H1 (cell line): Measurements from ENCODE around the gene COL12A1. TPM values are rescaled to one million over a fixed set of nuclear protein-coding genes. Genes with fewer than 3 reads are reported as not detected.

Source experiments
- CTCF ChIA-PET: fragments of 300-600 bp; sonication (Branson Sonifier 250); formaldehyde crosslinking; loops from one replicate; lab custom pipeline; 2021; ENCODE audit not compliant: partially characterized antibody; lab: Charles Lee
- POLR2A ChIA-PET: fragments of 300-600 bp; sonication (Branson Sonifier 250); formaldehyde crosslinking; loops from one replicate; lab custom pipeline; 2021; ENCODE audit warnings: inconsistent platforms; ENCODE audit not compliant: partially characterized antibody; lab: Charles Lee
- DNase-seq, 2 experiments: peaks; one replicate each; pipeline versions ENCODE4 v3.0.0 to v3.0.0-alpha.2; 2010 to 2022; ENCODE audit warnings: low spot score in 2 of 2, low read depth in 1 of 2, mixed read lengths in 1 of 2
- FAIRE-seq: peaks from 2 replicates; lab custom pipeline; 2011; peaks lifted over from hg19 to GRCh38; lab: Jason Lieb, UNC
- H2AFZ ChIP-seq: 2 replicates; pipeline ENCODE4 v1.8.1; 2012; ENCODE audit warnings: low read length, inconsistent platforms
- H2AK5ac ChIP-seq: 2 replicates; pipeline ENCODE4 v1.6.1; 2013; ENCODE audit warnings: low read depth, low read length
- H2BK120ac ChIP-seq: replicated peaks from 2 replicates; pipeline ENCODE3; 2013; ENCODE audit warnings: low read depth, low read length, inconsistent platforms
- H2BK12ac ChIP-seq: 2 replicates; pipeline ENCODE4 v1.6.1; 2013; ENCODE audit warnings: low read depth, low read length
- H2BK15ac ChIP-seq: 2 replicates; pipeline ENCODE4 v1.6.1; 2013; ENCODE audit warnings: low read length
- H2BK20ac ChIP-seq: 2 replicates; pipeline ENCODE4 v1.6.1; 2013; ENCODE audit warnings: low read length
- H2BK5ac ChIP-seq: 2 replicates; pipeline ENCODE4 v1.6.1; 2013; ENCODE audit warnings: low read depth, low read length
- H3K14ac ChIP-seq: 2 replicates; pipeline ENCODE4 v1.6.1; 2013; ENCODE audit warnings: inconsistent platforms; ENCODE audit not compliant: insufficient read length
- H3K18ac ChIP-seq: 2 replicates; pipeline ENCODE4 v1.6.1; 2013; ENCODE audit warnings: low read length; ENCODE audit errors: extremely low read depth
- H3K23ac ChIP-seq: 2 replicates; pipeline ENCODE4 v1.6.1; 2013; ENCODE audit warnings: inconsistent platforms; ENCODE audit not compliant: insufficient read length
- H3K23me2 ChIP-seq: 2 replicates; pipeline ENCODE4 v1.6.1; 2013; ENCODE audit warnings: low read depth, low read length
- H3K27ac ChIP-seq: 2 replicates; pipeline ENCODE4 v1.6.1; 2011; ENCODE audit warnings: low read depth, low read length, inconsistent platforms
- H3K27me3 ChIP-seq, 4 experiments: replicated peaks in 1 of 4; 1 replicate in 1 of 4; 2 replicates in 3 of 4; pipeline versions ENCODE4 v1.6.1 to v1.8.1; 2011 to 2013; ENCODE audit warnings: low read length in 3 of 4, mild to moderate bottlenecking in 3 of 4, inconsistent platforms in 2 of 4, mixed read lengths in 2 of 4, moderate library complexity in 1 of 4; ENCODE audit not compliant: control insufficient read depth in 3 of 4, insufficient read depth in 3 of 4; ENCODE audit errors: extremely low read depth in 1 of 4
- H3K36me3 ChIP-seq, 4 experiments: 2 replicates each; pipeline versions ENCODE4 v1.6.1 to v1.8.1; 2011 to 2013; ENCODE audit warnings: mild to moderate bottlenecking in 4 of 4, low read length in 3 of 4, moderate library complexity in 2 of 4, control low read depth in 1 of 4, inconsistent platforms in 1 of 4; ENCODE audit not compliant: insufficient read depth in 4 of 4, control insufficient read depth in 2 of 4
- H3K4ac ChIP-seq: replicated peaks from 2 replicates; pipeline ENCODE3; 2013; ENCODE audit warnings: low read length, low read depth, mixed read lengths, inconsistent platforms; ENCODE audit not compliant: insufficient read length
- H3K4me1 ChIP-seq, 4 experiments: replicated peaks in 1 of 4; 1 replicate in 1 of 4; 2 replicates in 3 of 4; pipeline versions ENCODE4 v1.6.1 to v1.8.1; 2011 to 2013; ENCODE audit warnings: low read length in 3 of 4, inconsistent platforms in 2 of 4, mixed read lengths in 1 of 4; ENCODE audit not compliant: insufficient read depth in 4 of 4, control insufficient read depth in 3 of 4
- H3K4me2 ChIP-seq, 2 experiments: 2 replicates each; pipeline versions ENCODE4 v1.6.1 to v1.8.1; 2011 to 2013; ENCODE audit warnings: low read depth in 2 of 2, low read length in 2 of 2, control low read depth in 1 of 2, inconsistent platforms in 1 of 2, mild to moderate bottlenecking in 1 of 2; ENCODE audit not compliant: insufficient read depth in 1 of 2
- H3K4me3 ChIP-seq, 4 experiments: fragments of 200-600, 300-600 bp in 1 of 4; sonication (generic), shearing (Covaris generic), sonication (Bioruptor Twin) in 1 of 4; 2 replicates each; pipeline versions ENCODE4 v1.5.1 to v1.8.1; 2011 to 2016; ENCODE audit warnings: low read length in 4 of 4, low read depth in 3 of 4, control low read depth in 2 of 4, inconsistent platforms in 2 of 4, mild to moderate bottlenecking in 2 of 4, mixed read lengths in 1 of 4, moderate library complexity in 1 of 4; ENCODE audit not compliant: insufficient read depth in 2 of 4; ENCODE audit errors: extremely low read depth in 1 of 4
- H3K56ac ChIP-seq: replicated peaks from 2 replicates; pipeline ENCODE3; 2013; ENCODE audit warnings: low read depth, mild to moderate bottlenecking, mixed read lengths, low read length, inconsistent platforms; ENCODE audit not compliant: insufficient read length
- H3K79me1 ChIP-seq: 2 replicates; pipeline ENCODE4 v1.6.1; 2013; ENCODE audit warnings: low read depth, low read length, control low read depth
- H3K79me2 ChIP-seq, 2 experiments: 2 replicates each; pipeline versions ENCODE4 v1.6.1 to v1.8.1; 2012 to 2013; ENCODE audit warnings: low read length in 2 of 2, mild to moderate bottlenecking in 2 of 2, inconsistent platforms in 1 of 2; ENCODE audit not compliant: insufficient read depth in 2 of 2, control insufficient read depth in 1 of 2
- H3K9ac ChIP-seq, 4 experiments: replicated peaks in 1 of 4; 1 replicate in 1 of 4; 2 replicates in 3 of 4; pipeline versions ENCODE4 v1.6.1 to v1.8.1; 2011 to 2013; ENCODE audit warnings: low read depth in 3 of 4, low read length in 3 of 4, control low read depth in 2 of 4, mild to moderate bottlenecking in 2 of 4, moderate library complexity in 2 of 4, inconsistent platforms in 1 of 4; ENCODE audit errors: extremely low read depth in 1 of 4
- H3K9me3 ChIP-seq, 2 experiments: 2 replicates each; pipeline versions ENCODE4 v1.6.1 to v1.8.1; 2012 to 2013; ENCODE audit warnings: mild to moderate bottlenecking in 2 of 2, moderate library complexity in 2 of 2, control low read depth in 1 of 2, inconsistent platforms in 1 of 2, low read depth in 1 of 2, low read length in 1 of 2, mixed read lengths in 1 of 2; ENCODE audit not compliant: insufficient read depth in 2 of 2
- H4K20me1 ChIP-seq, 2 experiments: replicated peaks in 1 of 2; 2 replicates each; pipeline versions ENCODE3 to v1.8.1; 2011 to 2013; ENCODE audit warnings: inconsistent platforms in 2 of 2, low read length in 2 of 2, mild to moderate bottlenecking in 1 of 2; ENCODE audit not compliant: insufficient read depth in 2 of 2, control insufficient read depth in 1 of 2
- H4K5ac ChIP-seq: 2 replicates; pipeline ENCODE4 v1.6.1; 2013; ENCODE audit warnings: low read length, low read depth, mixed read lengths, inconsistent platforms; ENCODE audit not compliant: insufficient read length
- H4K8ac ChIP-seq: 2 replicates; pipeline ENCODE4 v1.8.0; 2013; ENCODE audit warnings: mild to moderate bottlenecking, moderate library complexity, low read length, inconsistent platforms; ENCODE audit not compliant: insufficient read depth; ENCODE audit errors: extremely low read depth
- H4K91ac ChIP-seq: replicated peaks from 2 replicates; pipeline ENCODE3; 2013; ENCODE audit warnings: low read length, mixed read lengths, inconsistent platforms; ENCODE audit not compliant: insufficient read length
- BACH1 ChIP-seq: IDR thresholded peaks from 2 replicates; pipeline ENCODE4 v1.6.1; 2012; ENCODE audit warnings: low read length, improper control_type of control experiment
- JUND ChIP-seq: IDR thresholded peaks from 2 replicates; pipeline ENCODE4 v1.6.1; 2011; ENCODE audit warnings: mild to moderate bottlenecking, improper control_type of control experiment, low read length
- MAFK ChIP-seq: IDR thresholded peaks from 2 replicates; pipeline ENCODE4 v1.6.1; 2012; ENCODE audit warnings: low read depth, mild to moderate bottlenecking, improper control_type of control experiment, low read length
- PHF8 ChIP-seq: fragments of 200-600 bp; sonication (generic); conservative IDR thresholded peaks from 2 replicates; pipeline ENCODE4 v1.7.1; 2012; ENCODE audit warnings: low read depth, mild to moderate bottlenecking, inconsistent platforms, low read length, moderate library complexity
- POU5F1 ChIP-seq: IDR thresholded peaks from 2 replicates; pipeline ENCODE4 v1.6.1; 2011; ENCODE audit warnings: low read depth, mild to moderate bottlenecking, low read length, moderate library complexity
- RAD21 ChIP-seq, 2 experiments: IDR thresholded peaks in 1 of 2; conservative IDR thresholded peaks in 1 of 2; 2 replicates each; pipeline ENCODE4 v1.6.1; 2011; ENCODE audit warnings: low read depth in 2 of 2, low read length in 2 of 2, improper control_type of control experiment in 1 of 2, inconsistent platforms in 1 of 2, mild to moderate bottlenecking in 1 of 2, moderate library complexity in 1 of 2
- polyA plus RNA-seq, 7 experiments: library from polyadenylated mRNA; depleted of rRNA in 3 of 7; stranded (reverse) in 5 of 7; unstranded in 2 of 7; fragments of >200 nt in 5 of 7; fragments of 200-250 nt in 2 of 7; gene quantifications; 1 replicate in 5 of 7; 2 replicates in 1 of 7; 4 replicates in 1 of 7; pipeline versions ENCODE4 v1.2.1 to v1.2.3, GENCODE V29; 2011 to 2013; ENCODE audit warnings: missing spikeins in 2 of 7, mixed read lengths in 2 of 7
- total RNA-seq: library from RNA; stranded (reverse); fragmentation: NEBNext Ultra II Directional; extraction: Animal tissue kit (Norgen Biotek cat#: 25700); gene quantifications from 2 replicates; pipeline ENCODE4 v1.2.1, GENCODE V29; 2021

The COL12A1 gene
- total and polyA plus RNA-seq, 2 of the 8 experiments (the other 6 are each of a cell fraction or from before 2014, with no cell fraction given) = 1.4 to 4.7 TPM

- no peaks in the 10 kb centered on the region for H3K27me3 ChIP-seq
- no peak overlapping the region for H3K4me2 ChIP-seq
- no peak overlapping the region for H2BK12ac ChIP-seq
- H3K23ac ChIP-seq = no peak overlapping the region
- H2AFZ ChIP-seq = no peak overlapping the region
- no peak overlapping the region for H2AK5ac ChIP-seq
- H4K8ac ChIP-seq = no peak overlapping the region
- H2BK5ac ChIP-seq = no peak overlapping the region
- CTCF ChIA-PET = no interaction called here
- H3K9me3 ChIP-seq = peaks cover 3% of the 10 kb centered on the region in 2 experiments; a peak in 1 of 4 replicates
- no peak overlapping the region for H3K4me3 ChIP-seq
- H3K36me3 ChIP-seq = no peaks in the 10 kb centered on the region
- H3K9ac ChIP-seq = no peak overlapping the region
- H3K27ac ChIP-seq = no peak overlapping the region
- H3K4me1 ChIP-seq = no peaks in the 10 kb centered on the region
- no peak overlapping the region for H2BK20ac ChIP-seq
- H4K5ac ChIP-seq = no peak overlapping the region
- H3K79me2 ChIP-seq = no peaks in the 10 kb centered on the region
- DNase-seq = no peak
- no peaks in the 10 kb centered on the region for H4K20me1 ChIP-seq
- no peak for FAIRE-seq
- POLR2A ChIA-PET = no interaction called here
- H3K56ac ChIP-seq = no peak overlapping the region
- H3K79me1 ChIP-seq = no peaks in the 10 kb centered on the region
- no peak for TF ChIP-seq RAD21 (IDR thresholded peaks at IDR 0.05 in 1 of 2, conservative IDR thresholded peaks at IDR 0.05 in 1 of 2; ENCODE audit: low read depth in 2 of 2, low read length in 2 of 2)
- no peak for TF ChIP-seq JUND
- no peak for TF ChIP-seq BACH1
- no peak for TF ChIP-seq PHF8
- TF ChIP-seq POU5F1 = no peak
- no peak for TF ChIP-seq MAFK
- no peak overlapping the region for H2BK15ac ChIP-seq
- no peak overlapping the region for H4K91ac ChIP-seq
- no peak overlapping the region for H2BK120ac ChIP-seq
- peaks cover 2% of the 10 kb centered on the region; the same call in 1 of the 2 replicates for H3K23me2 ChIP-seq
- no peak overlapping the region for H3K14ac ChIP-seq
- no peak overlapping the region for H3K18ac ChIP-seq
- H3K4ac ChIP-seq = no peak overlapping the region
These were observed 161.0 kb downstream of the COL12A1 start for GRCh38 chr6:75044846-75045245.
